ENCODE results near the gene SCIN.
"Not testable (repeated sequence)": the region's sequence is repeated elsewhere in the genome, so short reads cannot be mapped to it uniquely, and the experiment has no call there.

- TF ChIP-seq POLR2A (IDR thresholded peaks at IDR 0.05): not testable (repeated sequence)
- TF ChIP-seq, protein P1, sequence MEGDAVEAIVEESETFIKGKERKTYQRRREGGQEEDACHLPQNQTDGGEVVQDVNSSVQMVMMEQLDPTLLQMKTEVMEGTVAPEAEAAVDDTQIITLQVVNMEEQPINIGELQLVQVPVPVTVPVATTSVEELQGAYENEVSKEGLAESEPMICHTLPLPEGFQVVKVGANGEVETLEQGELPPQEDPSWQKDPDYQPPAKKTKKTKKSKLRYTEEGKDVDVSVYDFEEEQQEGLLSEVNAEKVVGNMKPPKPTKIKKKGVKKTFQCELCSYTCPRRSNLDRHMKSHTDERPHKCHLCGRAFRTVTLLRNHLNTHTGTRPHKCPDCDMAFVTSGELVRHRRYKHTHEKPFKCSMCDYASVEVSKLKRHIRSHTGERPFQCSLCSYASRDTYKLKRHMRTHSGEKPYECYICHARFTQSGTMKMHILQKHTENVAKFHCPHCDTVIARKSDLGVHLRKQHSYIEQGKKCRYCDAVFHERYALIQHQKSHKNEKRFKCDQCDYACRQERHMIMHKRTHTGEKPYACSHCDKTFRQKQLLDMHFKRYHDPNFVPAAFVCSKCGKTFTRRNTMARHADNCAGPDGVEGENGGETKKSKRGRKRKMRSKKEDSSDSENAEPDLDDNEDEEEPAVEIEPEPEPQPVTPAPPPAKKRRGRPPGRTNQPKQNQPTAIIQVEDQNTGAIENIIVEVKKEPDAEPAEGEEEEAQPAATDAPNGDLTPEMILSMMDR (IDR thresholded peaks at IDR 0.05): not testable (repeated sequence)
These were observed 14.8 kb upstream of the SCIN start for GRCh38 chr7:12555695-12556094.
